NCI-H69 (cell line): Measurements from ENCODE around the gene PRKCZ.

Experiments used
- DNase-seq: peaks from one replicate; lab custom pipeline; 2025; lab: John Stamatoyannopoulos, UW

The PRKCZ gene

DNA sequence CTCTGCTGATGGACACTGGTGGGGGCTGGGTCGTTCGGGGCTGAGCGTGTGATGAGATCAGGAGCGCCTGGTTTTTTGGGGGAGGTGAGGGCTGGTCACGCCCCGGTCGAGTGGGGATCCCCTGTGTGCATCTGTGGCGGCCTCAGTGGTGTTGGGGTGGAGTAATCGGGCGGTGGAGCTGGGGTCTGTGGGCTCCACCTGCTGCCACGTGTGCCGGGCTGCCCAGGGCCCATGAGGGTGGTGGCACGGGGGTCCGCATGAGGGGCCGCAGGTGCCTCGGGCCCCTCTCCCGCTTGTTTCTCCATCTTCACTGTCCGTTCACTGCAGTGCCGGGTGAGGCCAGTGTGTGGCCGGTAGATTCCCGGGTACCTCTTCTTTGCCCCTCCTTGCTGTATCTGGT is 17.2 kb downstream of the PRKCZ start:
- DNase-seq: no peak

DNA sequence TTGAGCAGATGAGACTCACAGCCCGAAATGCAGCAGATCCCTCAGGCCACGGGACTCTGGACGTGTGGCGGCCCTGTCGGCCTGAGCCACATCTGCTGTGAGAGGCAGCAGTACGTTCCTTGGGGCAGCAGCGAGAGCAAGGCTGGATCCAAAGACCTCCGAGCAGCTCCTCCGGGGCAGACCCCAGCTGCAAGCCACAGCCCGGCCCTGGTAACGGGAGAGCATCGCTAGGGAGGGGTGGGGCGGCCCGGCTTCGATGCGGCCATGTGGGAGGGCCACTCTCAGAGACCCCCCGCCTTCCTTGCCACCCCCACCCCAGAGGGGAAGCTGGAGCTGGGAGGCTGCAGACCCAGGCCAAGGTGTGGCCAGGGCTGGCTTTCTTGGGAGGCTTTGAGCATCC is 17.8 kb downstream of the PRKCZ start:
- DNase-seq: no peak

DNA sequence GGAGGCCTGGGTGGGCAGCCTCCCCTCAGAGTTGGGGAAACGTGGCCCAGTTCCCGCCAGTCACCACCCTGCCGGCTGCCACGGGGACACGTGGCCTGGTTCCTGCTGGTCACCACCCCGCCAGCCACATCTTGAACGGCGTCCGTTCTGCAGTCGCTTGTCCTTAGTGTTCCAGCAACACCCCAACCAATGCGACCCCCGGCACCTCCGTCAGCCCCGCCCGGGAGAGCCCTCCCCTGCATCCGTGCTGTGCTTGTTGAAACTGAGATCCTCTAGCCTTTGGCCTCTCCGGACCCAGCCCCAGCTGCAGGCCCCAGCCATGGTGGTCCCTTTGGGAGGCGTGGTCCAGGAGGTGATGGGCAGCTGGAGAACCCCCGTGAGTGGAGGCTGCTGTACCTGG is 18.7 kb downstream of the PRKCZ start:
- DNase-seq: no peak

DNA sequence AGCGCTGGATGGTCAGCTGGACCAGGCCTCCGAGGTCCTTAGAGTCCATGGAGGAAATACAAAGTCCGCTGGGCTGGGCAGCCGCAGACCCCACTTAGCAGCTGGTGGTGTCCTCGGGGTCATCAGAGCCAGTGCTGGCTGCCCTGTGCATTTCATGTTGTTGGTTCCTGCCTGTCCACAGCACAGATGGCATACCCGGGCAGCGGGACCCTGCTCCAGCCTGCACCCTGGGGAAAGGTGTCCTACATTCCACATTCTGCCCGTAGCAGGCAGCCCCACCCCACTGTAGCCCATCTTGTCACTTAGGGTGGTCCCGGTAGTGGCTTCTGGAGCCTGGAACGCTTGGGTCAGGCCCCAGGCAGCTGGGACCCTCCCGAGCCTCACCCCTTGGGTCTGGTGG is 19.8 kb downstream of the PRKCZ start:
- no peak for DNase-seq

DNA sequence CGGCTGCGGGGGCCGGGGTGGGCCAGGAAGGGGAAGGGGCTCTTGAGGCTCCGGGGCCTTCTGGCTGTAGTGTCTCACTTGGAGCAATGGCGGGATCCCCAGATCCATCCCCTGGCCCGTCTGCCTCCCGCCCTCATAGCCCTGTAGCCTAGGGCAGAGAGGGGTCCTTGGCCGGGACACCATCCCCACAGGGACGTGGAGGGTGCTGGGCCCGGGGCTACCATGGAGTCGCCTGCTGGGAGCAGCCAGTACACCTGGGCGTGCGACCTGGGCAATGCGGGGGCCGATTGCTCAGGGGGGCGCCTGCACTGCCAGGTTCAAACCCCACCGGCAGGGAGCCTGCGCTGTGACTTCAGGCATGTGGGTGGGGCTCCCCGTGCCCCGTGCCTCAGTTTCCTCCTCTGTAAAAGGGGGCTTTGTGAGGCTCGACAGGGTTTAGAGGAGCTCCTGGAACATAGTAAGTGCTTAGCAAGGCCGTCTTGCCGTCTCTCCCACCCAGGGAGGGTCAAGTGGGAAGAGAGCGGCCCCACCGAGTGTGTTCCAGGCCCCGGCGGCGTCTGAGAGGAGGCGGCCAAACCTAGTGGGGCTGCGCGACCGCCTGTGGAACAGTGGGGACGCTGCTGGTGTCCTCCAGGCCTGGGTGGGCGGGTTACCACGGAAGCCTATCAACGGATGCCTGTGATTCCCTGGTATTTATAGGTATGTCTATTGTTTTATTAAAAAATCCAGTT is 20.8 kb downstream of the PRKCZ start:
- DNase-seq: no peak

DNA sequence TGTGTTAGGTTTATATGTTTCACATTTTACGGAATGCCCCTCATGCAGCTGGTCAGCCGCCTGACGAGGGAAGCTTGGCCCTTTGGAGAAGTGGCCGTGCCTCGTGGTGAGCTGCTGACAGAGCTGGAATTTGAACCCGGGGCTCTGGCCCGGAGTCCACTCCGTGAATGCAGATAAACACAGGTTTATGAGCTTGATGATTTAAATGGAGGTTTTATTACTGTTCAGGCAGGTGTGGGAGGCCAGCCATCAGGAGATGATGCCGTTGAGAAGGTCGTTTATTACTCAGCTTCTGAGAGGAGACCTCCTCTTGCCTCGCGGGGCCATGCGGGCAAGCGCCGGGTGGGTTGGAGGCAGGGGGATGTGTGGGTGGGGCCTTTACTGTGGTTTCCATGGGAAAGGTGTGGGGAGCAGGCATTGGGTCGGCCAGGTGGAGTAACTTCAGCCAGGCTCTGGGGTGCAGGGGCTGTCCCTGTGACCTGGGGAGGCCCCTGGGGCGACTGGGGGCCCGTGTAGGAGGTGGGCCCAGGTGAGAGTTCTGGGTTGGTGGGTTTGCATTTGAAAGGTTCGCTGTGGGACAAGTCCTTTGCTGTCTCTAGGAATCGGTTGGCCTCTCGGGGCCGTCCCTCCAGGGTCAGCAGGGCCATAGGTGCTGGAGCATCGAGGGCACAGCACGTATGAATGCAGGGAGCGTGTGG is 22.0 kb downstream of the PRKCZ start:
- DNase-seq: no peak

DNA sequence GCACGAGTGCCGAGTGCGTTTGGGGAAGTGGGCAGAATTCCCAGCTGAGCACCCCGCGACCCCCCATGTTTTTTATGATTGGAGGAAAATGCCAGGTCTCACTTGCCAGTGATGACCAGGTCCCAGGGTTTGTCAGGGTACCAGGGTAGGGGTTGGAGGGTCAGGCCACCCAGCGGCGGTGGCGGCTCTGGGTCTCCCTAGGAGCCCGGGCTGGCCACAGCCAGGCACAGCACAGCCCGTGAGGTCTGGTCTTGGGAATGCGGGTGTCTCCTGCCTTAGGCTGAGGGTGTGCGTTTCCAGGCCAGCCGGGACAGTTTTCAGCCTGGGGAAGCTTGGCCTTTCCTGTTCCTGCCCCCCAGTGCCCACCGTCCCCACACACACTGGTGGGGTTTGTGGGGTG is 22.7 kb downstream of the PRKCZ start:
- DNase-seq: no peak

DNA sequence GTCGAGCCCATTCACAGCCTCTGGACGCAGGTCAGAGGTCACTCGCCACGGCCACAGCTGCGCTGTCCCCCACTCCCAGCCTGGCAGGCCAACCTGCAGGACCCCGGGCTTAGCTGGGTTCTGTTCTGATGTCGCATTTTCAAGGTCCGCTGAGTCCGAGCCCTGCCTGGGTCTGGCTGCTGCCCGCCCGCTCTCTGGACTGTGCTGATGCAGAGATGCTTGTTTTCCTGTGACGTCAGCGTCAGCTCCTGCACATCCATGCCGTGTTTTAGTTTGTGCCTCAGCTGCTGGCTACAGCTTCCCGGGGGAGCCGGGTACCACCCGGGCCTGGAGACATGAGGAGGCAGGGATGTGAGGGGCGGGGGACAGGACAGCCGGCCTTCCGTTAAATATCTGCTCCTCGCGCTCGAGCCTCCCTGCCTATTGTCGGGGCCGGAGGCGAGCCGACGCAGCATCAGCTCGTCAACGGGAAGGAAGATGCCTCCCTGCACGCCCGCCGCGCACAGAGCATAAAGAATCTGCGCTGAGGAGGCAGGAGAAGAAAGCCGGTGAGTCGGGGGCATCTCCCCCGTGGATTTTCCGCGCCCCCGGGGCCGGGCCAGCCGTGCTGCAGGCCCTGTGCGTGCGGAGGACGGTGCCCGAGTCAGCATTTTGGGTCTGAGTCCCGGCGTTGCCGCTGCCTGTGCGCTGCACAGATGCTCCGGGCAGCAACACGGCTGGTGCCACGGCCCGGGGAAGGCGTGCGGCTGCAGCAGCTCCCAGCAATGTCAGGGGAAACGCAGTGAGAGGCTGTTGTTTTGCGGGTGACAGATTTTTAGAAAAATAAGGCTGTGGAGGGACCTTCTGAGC is 23.4 kb downstream of the PRKCZ start:
- peak; percentile 74 for DNase-seq

DNA sequence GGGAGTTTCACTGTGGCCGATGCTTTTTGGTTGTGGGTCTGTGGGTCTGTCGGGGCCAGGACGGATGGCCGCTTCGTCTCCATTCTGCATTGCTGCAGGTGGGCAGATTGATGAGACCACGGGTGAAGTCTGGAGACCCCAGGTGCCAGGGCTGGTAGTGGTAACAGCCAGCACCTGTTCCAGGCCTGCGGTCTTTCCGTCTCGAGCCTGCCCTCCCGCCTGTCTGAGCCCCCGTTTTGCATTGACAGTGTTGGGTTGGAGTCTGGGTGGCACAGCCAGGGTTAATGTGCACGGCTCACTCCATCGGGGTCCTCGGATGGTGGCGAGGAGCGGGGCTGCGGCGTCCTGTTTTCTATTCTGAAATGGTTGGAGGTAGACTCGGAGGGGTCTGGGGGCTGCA is 24.2 kb downstream of the PRKCZ start:
- DNase-seq: no peak

DNA sequence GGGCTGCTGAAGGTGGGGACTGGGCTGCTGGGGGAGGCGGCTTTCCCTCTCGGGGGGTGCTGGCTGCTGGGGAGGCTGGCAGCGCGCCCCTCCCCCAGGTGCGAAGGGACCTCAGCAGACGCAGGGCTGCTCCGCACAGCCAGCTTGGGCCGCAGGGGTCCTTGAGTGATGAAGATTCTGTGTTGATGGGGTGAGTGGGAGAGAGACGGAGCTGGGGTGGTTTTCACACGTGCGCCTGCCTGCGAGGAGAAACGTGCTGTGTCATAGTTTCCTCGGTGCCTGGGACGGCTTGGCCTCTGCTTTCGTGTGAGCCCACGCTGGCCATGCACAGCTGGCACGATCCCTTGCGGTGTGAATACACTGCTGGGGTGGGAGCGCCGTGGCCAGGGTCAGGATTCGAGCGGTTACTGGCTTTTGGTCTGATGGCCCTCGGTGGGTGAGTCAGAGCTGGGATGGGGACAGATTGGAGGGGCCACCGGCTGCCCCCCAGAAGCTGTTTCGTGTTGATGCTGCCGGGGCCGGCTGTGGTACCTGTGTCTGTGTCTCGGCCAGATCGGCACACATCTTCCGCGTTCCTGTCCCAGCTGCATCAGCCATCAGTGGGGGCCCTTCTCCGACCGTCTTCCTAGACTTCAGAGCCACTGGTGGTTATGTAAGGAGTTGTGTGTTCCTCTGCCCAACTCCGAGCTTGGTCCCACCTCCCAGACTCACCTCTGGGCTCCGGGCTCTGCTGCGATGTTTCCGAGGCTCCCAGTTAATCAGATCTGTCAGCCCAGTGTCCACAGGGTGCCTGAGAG is 24.9 kb downstream of the PRKCZ start:
- DNase-seq: no peak

DNA sequence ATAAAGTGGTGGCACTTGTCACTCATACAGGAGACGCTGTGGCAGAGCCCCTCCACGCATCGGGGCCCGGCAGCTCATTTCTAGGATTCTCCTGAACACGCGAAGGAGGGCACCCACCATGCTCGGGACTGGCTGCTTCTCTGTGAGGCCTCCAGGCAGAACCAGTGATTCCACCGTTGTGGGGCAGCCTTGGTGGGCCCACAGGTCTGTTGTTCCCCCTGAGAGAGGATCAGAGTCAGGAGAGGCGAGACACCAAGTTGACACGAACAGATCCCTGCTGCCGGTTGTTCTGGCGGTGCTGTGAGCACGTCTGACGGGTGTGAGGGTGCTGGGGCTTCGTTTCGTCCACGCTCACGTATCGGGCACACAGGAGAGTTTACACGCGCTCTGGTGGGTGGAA is 26.6 kb downstream of the PRKCZ start:
- no peak for DNase-seq

DNA sequence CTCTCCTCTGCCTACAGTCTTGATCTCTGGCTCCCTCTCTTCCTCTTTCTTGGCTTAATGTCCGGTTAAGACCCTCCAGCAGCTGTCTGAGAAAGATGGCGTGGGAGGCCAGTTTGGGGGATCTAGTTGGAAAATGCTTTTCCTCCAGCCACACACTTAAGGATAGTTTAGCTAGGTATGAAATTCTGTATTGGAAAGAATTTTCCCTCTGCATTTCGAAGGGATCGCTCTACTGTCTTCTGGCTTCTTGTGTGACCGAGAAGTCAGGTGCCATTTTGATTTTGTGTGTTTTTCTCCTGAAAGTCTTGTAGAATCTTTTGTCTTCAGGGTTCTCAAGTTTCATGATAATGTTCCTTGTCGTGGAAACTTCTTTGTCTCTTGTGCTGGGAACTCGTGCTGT is 28.0 kb downstream of the PRKCZ start:
- DNase-seq: no peak

DNA sequence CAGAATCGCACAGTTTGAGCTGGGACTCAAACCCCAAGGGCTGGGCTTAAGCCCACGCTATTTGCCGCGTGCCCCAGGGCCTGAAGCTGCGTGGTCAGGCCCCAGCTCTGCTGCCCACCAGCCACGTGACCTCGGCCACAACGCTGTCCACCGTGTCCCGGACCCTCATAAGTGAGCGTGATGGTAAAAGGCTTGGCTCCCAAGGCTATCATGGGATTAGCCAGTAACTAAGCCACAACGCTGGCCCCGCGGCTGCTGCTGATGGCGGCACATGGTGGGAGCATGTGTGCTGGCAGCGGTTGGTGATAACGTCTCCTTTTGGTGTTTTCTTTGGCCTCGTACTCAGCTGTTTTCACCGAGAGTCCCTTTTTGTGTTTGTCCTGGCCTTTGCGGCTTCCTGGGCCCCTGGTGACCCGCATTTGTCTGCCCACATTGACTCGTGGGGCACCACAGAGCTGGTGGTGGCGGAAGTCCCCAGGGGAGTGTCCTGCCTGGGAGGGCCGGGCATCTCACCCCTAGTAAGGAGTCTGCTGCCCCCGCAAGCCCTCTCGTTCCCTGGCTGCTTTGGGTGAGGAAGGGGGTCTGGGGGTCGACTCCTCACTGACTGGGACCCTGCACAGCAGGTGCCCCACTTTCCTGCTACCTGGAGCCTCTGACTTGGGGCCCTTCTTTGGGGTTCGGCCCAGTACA is 29.3 kb downstream of the PRKCZ start:
- DNase-seq: no peak

DNA sequence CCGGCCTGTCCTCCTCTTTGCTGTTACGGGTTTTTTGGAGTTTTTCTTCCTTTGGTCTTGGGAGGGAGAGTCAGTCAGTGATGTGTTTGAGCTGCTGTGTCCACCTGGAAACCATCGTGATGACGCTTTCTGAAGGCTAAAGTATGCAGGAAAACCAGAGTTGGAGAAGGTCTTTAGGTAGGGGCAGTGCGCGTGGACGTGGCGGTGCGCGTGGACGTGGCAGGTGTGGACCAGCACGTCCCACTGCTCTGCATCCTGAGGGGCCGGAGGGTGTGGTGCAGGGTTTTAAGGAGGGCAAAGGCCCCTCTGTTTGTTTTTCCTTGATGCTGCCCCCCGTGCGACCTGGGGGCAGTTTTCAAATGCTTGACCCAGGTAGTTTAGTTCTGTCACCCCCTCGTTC is 29.9 kb downstream of the PRKCZ start:
- no peak for DNase-seq

DNA sequence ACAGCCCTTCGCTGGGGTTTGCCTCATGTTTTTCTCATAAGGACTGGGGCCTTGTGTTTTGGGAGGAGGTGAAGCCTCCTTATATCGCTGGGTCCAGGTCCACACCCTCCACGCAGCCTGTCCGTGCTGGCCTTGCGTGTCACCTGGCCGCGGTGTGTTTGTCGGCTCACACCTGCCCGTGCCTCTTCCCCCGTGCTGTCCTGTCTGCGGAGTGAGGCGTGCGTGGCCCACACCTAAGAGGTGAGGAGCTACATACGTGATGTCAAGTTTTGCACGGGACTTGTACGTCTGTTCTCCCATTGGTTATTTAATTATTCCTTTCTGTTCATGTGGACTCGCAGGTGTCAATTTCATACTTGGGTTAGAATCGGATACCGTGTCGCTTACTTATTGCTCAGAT is 30.7 kb downstream of the PRKCZ start:
- DNase-seq: no peak

DNA sequence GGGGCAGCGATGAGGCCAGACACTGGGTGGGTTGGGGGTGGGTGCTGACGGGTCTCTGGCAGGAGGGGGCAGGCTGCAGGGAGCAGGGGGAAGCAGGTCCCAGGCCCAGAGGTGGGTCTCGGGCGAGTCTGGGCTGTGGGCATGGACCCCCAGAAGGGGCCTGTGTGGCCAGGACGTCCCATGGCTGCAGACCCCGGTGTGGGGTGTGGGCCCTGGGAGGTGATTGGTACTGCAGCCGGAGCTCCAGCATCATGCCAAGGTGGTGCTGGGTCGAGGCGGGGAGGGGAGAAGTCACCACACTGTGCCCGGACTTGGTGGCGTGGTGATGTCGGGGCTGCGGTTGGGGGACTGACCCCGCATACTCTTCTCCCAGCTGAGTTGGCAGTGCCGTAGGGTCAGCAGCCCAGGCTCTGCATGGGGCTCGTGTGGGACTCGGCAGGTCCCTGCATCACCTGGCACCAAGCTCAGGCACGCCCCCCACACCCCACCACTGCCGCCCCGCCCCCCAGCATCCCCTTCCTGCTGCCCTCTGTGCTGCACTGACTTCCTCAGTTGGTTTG is 31.2 kb downstream of the PRKCZ start:
- DNase-seq: no peak

DNA sequence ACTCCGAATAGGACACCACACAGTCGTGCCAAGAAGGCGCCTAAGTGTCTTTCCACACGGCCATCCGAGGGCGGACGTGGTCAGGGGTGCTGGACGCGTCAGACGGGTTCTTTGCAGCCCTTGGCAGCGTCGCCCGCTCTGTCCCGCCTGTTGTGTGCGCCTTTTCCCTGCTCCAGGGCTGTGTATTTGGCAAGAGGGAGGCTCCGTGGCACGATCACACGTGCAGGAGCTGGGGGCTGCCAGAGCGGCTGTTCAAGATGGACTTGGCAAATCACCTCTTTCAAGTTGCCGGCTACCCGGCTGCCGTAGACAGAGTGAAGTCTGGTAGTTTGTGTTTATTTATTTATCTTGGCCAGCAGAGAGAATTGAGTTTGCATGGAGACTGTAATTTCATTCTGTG is 31.9 kb downstream of the PRKCZ start:
- DNase-seq: peak; percentile 8

DNA sequence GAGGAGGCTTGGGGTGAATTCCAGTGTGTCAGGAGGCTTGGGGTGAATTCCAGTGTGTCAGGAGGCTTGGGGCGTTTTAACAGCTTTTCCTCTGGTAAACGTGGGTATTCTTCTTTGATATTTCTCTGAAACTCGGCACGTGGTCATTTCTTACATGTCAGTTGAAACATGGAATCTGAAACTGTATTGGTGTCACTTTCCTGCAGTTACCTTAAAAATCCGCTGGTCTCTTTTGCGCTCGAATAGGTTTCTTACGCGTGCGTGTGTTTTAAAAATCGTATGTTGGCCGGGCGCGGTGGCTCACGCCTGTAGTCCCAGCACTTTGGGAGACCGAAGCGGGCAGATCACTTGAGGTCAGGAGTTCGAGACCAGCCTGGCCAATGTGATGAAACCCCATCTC is 33.5 kb downstream of the PRKCZ start:
- no peak for DNase-seq

DNA sequence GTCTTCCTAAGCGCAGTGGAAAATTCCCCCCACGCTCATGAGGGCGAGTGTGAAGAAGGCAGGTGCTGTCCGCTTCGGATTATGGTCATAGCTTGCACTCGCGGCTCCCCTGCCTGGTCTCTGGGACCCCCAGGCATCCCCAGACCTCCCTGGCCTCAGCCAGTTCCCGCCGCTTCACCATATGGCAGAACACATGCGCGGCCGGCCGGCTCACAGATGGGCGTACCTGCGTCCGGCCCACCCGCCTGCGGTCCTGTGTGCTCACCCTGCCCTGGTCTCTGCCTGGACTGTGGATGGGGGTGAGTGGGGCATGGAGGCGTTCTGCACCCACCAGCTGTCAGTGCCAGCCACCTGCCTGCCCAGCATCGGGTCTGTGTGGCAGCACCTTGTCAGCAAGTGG is 34.1 kb downstream of the PRKCZ start:
- DNase-seq: no peak

DNA sequence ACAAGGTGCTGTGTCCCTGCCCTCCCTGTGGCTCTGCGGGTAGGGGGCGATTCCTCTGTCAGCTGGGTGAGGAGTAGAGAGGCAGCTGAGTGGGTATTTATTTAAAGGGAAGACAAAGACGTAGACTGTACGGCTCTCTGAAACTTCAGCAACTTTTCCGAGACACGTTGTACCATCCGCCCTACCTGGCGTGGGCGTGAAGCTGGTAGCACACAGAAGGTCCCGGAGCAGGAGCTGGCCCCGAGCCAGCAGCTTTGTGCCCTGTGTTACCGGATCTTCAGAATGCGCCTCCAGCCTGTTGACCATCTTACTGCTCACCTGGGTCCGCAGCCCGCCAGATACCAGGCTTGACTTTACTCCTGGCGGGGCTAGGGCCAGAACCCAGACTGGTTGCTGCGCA is 34.9 kb downstream of the PRKCZ start:
- DNase-seq: no peak

DNA sequence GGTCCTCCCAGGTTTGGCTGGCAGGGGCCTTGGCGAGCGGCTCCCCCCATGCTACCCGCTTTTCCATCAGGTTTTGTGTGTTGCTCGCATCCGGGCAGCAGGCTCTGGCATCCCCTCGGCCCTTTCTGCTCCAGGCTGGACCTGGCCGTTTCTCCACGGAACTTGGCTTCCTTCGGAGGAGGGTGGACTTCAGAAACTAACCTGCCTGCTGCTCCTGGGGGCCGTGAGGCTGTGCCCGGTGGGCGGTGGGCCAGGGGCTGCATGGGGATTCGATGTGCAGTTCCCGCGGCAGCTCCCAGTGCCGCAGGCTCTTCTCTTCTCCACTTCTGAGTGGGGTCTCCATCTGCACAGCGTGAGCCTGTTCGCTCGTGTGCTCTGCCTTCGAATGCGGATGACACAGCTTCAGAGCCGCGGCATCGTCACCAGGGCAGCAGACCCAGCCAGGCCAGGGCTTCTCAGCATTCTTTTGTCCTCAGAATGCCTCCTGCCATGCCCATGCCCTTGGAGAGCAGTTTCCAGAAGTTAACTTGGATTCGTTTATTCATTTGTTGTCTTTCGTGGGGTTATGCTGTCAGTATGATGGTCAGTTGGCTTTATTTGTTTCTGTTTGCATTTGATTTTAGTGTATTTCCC is 36.4 kb downstream of the PRKCZ start:
- no peak for DNase-seq
